Measurements from ENCODE around the gene TAS2R10.

- TF ChIP-seq YY1 (IDR thresholded peaks at IDR 0.05; ENCODE audit: insufficient read depth, insufficient read length): no peak
- TF ChIP-seq SUZ12 (IDR thresholded peaks at IDR 0.05; ENCODE audit: extremely low read depth, insufficient read depth, insufficient read length): no peak
- TF ChIP-seq ZNF274 (IDR thresholded peaks at IDR 0.05; ENCODE audit: low read depth, low read length): no peak
Observed at GRCh38 chr12:10867381-10867780, 41.2 kb upstream of the TAS2R10 start.
